Mesothelial cell of epicardium (in vitro differentiated cells): Measurements from ENCODE around the gene CEPT1. TPM values are rescaled to one million over a fixed set of nuclear protein-coding genes. Genes with fewer than 3 reads are reported as not detected.
"Not testable (repeated sequence)": the region's sequence is repeated elsewhere in the genome, so short reads cannot be mapped to it uniquely, and the experiment has no call there.

Experiments used
- DNase-seq, 2 experiments: peaks; one replicate each; pipeline ENCODE4 v3.0.0; 2021; ENCODE audit warnings: low spot score in 2 of 2; ENCODE audit not compliant: unreplicated experiment in 2 of 2
- H3K27ac Mint-ChIP-seq: 2 replicates; pipeline ENCODE4 v1.8.0; 2021; ENCODE audit warnings: mixed read lengths
- H3K27me3 Mint-ChIP-seq: 2 replicates; pipeline ENCODE4 v1.8.0; 2021; ENCODE audit warnings: low read depth, mixed read lengths
- H3K36me3 Mint-ChIP-seq: 2 replicates; pipeline ENCODE4 v1.8.0; 2021; ENCODE audit warnings: mixed read lengths
- H3K4me1 Mint-ChIP-seq: 2 replicates; pipeline ENCODE4 v1.8.0; 2021; ENCODE audit warnings: mixed read lengths
- H3K4me3 Mint-ChIP-seq: 2 replicates; pipeline ENCODE4 v1.8.0; 2021; ENCODE audit warnings: mild to moderate bottlenecking, moderate library complexity, mixed read lengths
- H3K9me3 Mint-ChIP-seq: 2 replicates; pipeline ENCODE4 v1.8.0; 2021; ENCODE audit warnings: mixed read lengths
- total RNA-seq: library from RNA; stranded (reverse); gene quantifications from 3 replicates; pipeline ENCODE4 v1.2.1, GENCODE V29; 2021
- TF ChIP-seq, protein P1 (sequence below): fragments of 200-600 bp; sonication (generic); IDR thresholded peaks from one replicate; pipeline ENCODE4 v1.5.0; 2021; ENCODE audit warnings: antibody characterized with exemption; ENCODE audit not compliant: unreplicated experiment

The CEPT1 gene
- 34.6 to 38.9 TPM (median 35.6 TPM) in 3 replicates for total RNA-seq

DNA sequence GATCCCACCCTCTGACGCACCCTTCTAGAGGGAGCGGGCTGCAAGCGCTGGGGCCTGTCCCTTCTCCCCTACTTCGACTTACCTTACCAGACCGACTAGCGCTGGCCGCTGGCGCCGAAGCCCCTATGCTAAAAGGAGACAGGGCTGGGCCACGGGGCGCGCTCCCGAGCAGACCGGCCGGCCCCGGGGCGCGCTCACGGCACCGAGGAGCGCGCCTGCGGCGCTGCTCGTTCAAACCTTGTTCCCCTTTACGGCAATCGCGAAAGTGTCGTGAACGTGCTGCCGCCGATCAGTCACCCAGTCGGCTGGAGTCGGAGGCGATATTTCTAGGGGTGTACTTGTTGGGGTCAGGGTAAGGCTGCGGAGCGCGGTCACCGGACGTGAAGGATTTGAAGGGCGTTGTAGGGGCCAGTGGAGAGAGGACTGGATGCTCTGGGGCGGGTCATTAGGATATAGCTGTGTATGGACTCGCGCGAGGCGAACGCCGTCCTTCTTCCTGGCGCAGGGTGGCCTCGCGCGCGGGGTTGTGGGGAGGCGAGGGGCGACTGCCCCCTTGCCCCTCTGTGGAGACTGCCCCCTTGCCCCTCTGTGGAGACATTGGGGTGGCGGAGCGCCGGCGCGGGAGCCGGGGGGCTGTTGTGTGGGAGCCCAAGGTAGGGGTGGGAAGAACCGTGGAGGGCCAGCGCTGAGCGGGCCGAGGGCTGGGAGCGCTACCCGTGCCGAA lies at the start of gene CEPT1, which contains the start of gene DRAM2:
Gene CEPT1, plus strand, starts transcription at position 268 of the 724 bp plus-strand sequence. CDS start 7,492 bp downstream, outside the sequence.
Gene DRAM2, minus strand, starts transcription at position 138 of the 724 bp plus-strand sequence. CDS start 8,539 bp downstream, outside the sequence.
- Mint-ChIP-seq H3K4me3 (peak within 1 kb of the TSS; percentile 100), H3K27me3 (no peaks in the 10 kb centered on the region), H3K4me1 (peaks cover 28% of the 10 kb centered on the region), H3K9me3 (no peaks in the 10 kb centered on the region), H3K27ac (peak within 1 kb of the TSS; percentile 98), H3K36me3 (no peaks in the 10 kb centered on the region)
- TF ChIP-seq, protein P1, sequence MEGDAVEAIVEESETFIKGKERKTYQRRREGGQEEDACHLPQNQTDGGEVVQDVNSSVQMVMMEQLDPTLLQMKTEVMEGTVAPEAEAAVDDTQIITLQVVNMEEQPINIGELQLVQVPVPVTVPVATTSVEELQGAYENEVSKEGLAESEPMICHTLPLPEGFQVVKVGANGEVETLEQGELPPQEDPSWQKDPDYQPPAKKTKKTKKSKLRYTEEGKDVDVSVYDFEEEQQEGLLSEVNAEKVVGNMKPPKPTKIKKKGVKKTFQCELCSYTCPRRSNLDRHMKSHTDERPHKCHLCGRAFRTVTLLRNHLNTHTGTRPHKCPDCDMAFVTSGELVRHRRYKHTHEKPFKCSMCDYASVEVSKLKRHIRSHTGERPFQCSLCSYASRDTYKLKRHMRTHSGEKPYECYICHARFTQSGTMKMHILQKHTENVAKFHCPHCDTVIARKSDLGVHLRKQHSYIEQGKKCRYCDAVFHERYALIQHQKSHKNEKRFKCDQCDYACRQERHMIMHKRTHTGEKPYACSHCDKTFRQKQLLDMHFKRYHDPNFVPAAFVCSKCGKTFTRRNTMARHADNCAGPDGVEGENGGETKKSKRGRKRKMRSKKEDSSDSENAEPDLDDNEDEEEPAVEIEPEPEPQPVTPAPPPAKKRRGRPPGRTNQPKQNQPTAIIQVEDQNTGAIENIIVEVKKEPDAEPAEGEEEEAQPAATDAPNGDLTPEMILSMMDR: no peak
- DNase-seq: peak; percentile 81 to 92

DNA sequence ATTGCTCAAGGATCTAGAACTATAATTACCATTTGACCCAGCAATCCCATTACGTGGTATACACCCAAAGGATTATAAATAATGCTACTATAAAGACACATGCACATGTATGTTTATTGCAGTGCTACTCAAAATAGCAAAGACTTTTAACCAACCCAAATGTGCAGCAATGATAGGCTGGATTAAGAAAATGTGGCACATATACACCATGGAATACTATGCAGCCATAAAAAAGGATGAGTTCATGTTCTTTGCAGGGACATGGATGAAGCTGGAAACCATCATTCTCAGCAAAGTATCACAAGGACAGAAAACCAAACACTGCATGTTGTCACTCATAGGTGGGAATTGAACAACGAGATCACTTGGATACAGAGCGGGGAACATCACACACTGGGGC lies 44.6 kb upstream of the CEPT1 start:
- H3K4me3 Mint-ChIP-seq, H3K36me3 Mint-ChIP-seq, H3K27me3 Mint-ChIP-seq, H3K27ac Mint-ChIP-seq, DNase-seq, H3K4me1 Mint-ChIP-seq: not testable (repeated sequence)
- H3K9me3 Mint-ChIP-seq: peaks cover 74% of the 10 kb centered on the region

DNA sequence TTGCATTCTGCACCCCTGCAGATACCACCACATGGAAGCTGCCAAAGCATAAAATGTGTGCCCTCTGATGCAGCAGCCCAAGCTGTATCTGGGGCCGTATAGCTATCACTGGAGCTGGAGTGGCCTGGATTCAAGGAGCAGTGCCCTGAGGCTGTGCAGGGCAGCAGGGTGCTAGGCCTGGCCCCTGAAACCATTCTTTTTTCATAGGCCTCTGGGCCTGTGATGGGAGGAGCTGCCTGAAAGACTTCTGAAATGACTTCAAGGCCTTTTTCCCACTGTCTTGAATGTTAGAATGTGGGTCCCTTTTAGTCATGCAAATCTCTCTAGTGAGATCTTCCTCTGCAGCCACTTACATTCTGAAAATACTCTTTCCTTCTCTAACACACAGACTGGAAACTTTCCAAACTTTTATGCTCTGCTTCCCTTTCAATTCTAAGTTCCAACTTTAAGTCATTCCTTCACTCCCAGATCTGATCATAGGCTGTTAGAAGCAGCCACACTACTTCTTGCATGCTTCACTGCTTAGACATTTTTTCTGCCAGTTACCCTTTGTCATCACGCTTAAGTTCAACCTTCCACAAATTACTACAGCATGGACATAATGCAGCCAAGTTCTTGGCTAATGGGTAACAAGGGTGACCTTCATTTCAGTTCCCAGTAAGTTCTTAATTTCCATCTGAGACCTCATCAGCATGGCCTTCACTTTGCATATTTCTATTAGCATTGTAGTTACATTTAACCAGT lies 42.5 kb upstream of the CEPT1 start:
- H3K9me3 Mint-ChIP-seq: peaks cover 81% of the 10 kb centered on the region
- TF ChIP-seq, protein P1: no peak
- H3K36me3 Mint-ChIP-seq: peaks cover 5% of the 10 kb centered on the region
- H3K4me3 Mint-ChIP-seq: no peak overlapping the region
- no peaks in the 10 kb centered on the region for H3K4me1 Mint-ChIP-seq
- no peak for DNase-seq
- no peak overlapping the region for H3K27ac Mint-ChIP-seq
- H3K27me3 Mint-ChIP-seq: no peaks in the 10 kb centered on the region

- TF ChIP-seq, protein P1: no peak
- no peak overlapping the region for H3K27ac Mint-ChIP-seq
- peaks cover 80% of the 10 kb centered on the region for H3K9me3 Mint-ChIP-seq
- no peaks in the 10 kb centered on the region for H3K27me3 Mint-ChIP-seq
- no peak overlapping the region for H3K4me3 Mint-ChIP-seq
- H3K4me1 Mint-ChIP-seq: no peaks in the 10 kb centered on the region
- DNase-seq: no peak
- H3K36me3 Mint-ChIP-seq: peaks cover 6% of the 10 kb centered on the region
Measured at GRCh38 chr1:111099289-111099688, 40.7 kb upstream of the CEPT1 start.

GRCh38 chr1:111101854-111102642 lies 38.0 kb upstream of the CEPT1 start:
- Mint-ChIP-seq H3K36me3 (peaks cover 4% of the 10 kb centered on the region), H3K4me3 (no peak overlapping the region), H3K9me3 (peaks cover 90% of the 10 kb centered on the region), H3K27me3 (no peaks in the 10 kb centered on the region), H3K4me1 (no peaks in the 10 kb centered on the region), H3K27ac (no peak overlapping the region)
- DNase-seq: no peak
- TF ChIP-seq, protein P1: no peak
